ENCODE results near the gene OSBPL7. TPM values are rescaled to one million over a fixed set of nuclear protein-coding genes. Genes with fewer than 3 reads are reported as not detected.

OSBPL7 gene
- total RNA-seq, 1 donor from 2014 or later = 5.9 TPM

GRCh38 chr17:47821031-47821423 is 567 bp downstream of the OSBPL7 start:
- DNase-seq = no peak

GRCh38 chr17:47820033-47820789 is 1.4 kb downstream of the OSBPL7 start:
- DNase-seq = no peak

GRCh38 chr17:47819475-47819874 is 2.1 kb downstream of the OSBPL7 start:
- DNase-seq = no peak

GRCh38 chr17:47818002-47818695 is 3.4 kb downstream of the OSBPL7 start:
- no peak for DNase-seq

GRCh38 chr17:47816947-47817346 is 4.6 kb downstream of the OSBPL7 start:
- no peak for DNase-seq

- DNase-seq = no peak
Observed at GRCh38 chr17:47816111-47816735, 5.4 kb downstream of the OSBPL7 start.

- no peak for DNase-seq
Observed at GRCh38 chr17:47815106-47815918, 6.3 kb downstream of the OSBPL7 start.

- DNase-seq = no peak
Observed at GRCh38 chr17:47813512-47814031, 8.0 kb downstream of the OSBPL7 start.

GRCh38 chr17:47813077-47813476 is 8.5 kb downstream of the OSBPL7 start:
- DNase-seq = no peak

- DNase-seq = no peak
Observed at GRCh38 chr17:47812146-47812920, 9.3 kb downstream of the OSBPL7 start.

GRCh38 chr17:47811709-47812108 is 9.9 kb downstream of the OSBPL7 start:
- no peak for DNase-seq

- no peak for DNase-seq
Observed at GRCh38 chr17:47810901-47811635, 10.5 kb downstream of the OSBPL7 start.

GRCh38 chr17:47810200-47810821 is 11.3 kb downstream of the OSBPL7 start:
- DNase-seq = no peak

- no peak for DNase-seq
Observed at GRCh38 chr17:47808830-47809480, 12.6 kb downstream of the OSBPL7 start.

GRCh38 chr17:47808036-47808829 is 13.4 kb downstream of the OSBPL7 start:
- no peak for DNase-seq

GRCh38 chr17:47807421-47807820 is 14.2 kb downstream of the OSBPL7 start:
- no peak for DNase-seq

GRCh38 chr17:47806913-47807255 is 14.7 kb downstream of the OSBPL7 start:
- DNase-seq = no peak

GRCh38 chr17:47806026-47806912 is 15.3 kb downstream of the OSBPL7 start:
- DNase-seq = no peak
